Amygdala (tissue), 56 donors: ENCODE measurements around the gene TPSAB1.
"Not testable (repeated sequence)": the region's sequence is repeated elsewhere in the genome, so short reads cannot be mapped to it uniquely, and the experiment has no call there.

ENCODE experiments used
- DNase-seq, 56 donors: peaks; one replicate each; lab custom pipeline; 2025; lab: John Stamatoyannopoulos, UW

The TPSAB1 gene

DNA sequence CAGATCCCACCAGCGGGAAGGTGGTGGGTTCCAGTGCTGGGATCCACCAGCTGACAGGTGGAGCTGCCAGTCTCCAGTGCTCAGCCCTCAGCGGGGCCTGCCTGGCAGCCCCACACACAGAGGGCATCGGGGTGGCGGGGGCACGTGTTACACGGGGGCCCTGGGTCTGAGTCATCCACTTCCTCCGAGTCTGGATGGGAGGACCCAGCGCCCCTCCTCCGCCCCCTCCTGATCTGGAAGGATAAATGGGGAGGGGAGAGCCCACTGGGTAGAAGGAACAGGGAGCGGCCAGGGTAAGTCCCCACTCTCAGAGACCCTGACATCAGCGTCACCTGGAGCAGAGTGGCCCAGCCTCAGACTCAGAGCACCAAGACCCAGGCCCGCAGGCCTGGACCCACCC, at the start of gene TPSAB1:
Gene TPSAB1, plus strand, starts transcription at position 270 of the 400 bp plus-strand sequence. CDS start 234 bp downstream, outside the sequence.
- not testable (repeated sequence) for DNase-seq

DNA sequence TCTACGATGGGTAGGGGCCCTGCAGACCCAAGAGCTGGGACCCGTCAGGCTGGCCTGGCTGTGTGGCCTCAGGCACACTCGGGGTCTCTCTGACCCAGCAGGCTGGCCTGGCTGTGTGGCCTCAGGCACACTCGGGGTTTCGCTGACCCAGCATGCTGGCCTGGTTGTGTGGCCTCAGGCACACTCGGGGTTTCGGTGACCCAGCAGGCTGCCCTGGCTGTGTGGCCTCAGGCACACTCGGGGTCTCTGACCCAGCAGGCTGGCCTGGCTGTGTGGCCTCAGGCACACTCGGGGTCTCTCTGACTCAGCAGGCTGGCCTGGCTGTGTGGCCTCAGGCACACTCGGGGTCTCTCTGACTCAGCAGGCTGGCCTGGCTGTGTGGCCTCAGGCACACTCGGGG, 49.7 kb upstream of the TPSAB1 start:
- DNase-seq = not testable (repeated sequence)

DNA sequence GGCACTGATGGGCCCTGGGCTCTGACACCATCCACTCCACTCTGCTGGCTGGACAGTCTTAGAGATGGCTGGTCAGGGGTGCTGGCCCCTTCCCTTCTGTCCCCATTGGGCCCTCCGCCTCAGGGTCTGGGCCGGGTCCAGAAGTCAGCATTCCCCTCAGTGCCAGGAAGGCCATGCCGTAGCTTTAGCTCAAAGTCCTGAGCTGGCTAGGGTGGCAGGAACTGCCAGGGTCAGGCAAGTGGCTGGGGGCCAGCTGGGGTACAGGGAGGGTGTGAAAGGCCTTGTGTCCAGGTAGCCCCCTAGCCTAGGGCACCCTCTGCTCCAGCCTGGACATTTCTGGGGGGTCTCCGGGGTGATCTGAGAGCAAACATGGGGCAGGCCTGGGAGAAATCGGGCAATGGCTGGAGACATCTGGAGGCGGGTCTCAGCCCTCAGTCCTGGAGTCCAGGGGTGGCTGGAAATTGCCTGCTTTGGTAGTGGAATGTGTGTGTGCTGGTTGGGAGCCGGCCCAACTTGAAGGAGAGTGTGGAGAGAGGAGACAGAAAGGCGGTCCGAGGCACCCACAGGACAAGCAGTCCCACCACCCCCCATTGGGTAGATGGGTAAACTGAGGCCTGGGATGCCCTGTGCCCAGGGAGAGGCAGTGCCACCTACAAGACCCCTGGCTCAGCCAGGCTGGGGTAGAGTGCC, 48.0 kb upstream of the TPSAB1 start:
- DNase-seq = no peak

DNA sequence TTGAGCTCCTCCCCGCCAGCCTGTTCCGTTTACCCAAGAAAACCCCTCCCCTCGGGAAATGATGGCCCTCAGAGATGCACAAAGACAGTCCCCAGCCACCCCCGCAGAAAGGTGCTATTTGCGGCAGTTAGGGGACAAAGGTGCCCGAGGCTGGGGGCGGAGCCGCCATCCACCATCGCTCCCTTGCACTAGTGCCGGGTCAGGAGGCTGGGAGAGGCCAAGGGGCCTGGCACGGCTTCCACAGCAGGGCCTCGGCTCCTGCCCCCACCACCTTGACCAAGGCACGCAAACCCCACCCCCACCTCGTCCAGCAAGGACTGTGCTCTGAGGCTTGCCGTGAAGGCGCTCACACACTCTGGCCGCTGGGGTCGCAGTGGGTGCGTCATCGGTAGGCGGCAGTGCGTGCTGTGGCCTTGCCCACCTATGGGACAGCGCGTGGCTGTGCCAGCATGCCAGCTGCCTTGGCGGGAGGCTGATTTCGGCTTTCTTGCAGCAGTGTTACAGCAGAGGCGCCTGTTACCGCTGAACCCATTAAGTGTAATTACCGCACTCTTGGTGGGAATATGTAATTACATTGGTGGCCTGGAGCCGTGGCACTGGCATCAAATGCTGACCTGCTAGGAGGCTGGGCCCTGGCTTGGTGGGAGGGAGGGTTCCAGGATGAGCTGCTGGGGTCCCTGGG, 47.2 kb upstream of the TPSAB1 start:
- peak in 11 of 56 donors; percentile 3 to 65 (median 21) for DNase-seq

DNA sequence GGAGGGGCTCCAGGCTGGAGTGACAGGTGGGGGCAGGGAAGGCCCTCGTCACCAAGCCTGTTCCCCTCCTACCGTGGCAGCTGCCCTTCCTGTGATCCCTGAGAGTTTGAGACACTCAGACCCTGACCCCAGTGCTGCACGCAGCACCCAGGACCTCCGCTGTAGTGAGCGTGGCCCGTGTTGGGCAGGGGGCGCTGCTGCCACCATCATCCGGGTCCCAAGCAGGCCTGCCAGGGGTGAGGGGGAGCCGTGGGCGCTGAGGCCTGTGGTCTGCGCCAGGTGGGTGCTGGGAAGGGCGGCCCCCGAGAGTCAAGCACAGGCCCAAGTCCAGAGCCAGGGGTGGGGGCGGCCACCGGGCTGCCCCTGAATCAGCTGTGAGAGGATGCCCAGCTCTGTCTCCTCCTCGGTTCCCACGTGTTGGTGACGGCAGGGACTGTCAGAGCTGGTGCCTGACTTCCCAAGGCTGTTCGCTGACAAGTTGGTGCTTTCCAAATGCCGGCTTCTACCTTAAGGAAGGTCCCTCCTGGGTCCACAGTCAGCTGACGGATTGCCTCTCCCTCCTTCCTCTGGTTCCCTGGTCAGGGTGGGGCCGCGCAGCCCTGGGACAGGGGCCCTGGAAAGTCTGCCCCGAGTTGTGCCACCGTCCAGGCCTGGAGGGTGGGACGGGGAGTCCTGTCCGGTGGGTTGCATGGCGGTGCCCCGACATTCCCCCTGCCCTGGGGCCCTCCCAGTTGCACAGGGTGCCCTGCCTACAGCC, 46.5 kb upstream of the TPSAB1 start:
- DNase-seq = no peak

DNA sequence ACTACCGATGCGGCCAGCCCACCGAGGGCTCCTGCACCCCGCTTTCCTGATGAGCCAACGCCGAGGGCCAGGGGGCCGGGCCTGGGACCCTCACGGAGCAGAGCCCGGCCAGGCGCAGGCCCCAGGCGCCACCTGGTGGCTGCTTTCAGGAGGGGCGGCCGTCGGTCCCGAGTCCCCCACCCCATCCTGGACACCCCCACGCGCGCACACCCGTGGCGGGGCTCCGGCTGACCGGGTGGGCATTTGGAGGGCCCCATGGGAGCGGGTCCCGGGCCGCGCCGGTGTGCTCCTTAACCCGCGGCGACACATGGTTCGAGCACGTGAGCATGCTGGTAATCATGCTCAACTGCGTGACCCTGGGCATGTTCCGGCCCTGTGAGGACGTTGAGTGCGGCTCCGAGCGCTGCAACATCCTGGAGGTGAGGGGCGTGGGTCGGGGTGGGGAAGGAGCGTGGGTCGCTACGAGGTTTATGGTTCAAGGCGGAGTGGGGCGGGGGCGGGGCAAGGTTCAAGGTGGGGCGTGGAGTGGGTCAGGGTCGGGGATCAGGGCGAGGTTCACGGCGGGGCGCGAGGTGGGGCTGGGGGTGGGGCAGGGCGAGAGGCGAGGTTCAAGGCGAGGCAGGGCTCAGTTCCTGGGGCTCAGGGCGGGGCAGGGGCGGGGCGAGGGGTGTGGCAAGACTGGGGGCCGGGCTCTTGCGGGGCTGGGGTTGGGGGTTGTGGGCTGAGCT, 45.7 kb upstream of the TPSAB1 start:
- DNase-seq = peak in 2 of 56 donors; percentile 11 to 13

DNA sequence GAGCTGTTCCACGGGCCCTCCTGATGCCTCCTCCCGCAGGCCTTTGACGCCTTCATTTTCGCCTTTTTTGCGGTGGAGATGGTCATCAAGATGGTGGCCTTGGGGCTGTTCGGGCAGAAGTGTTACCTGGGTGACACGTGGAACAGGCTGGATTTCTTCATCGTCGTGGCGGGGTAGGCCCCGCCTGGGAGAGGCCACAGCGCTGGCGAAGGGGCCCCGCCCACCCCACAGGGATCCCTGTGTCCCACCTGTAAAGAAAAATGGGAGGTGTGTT, 45.2 kb upstream of the TPSAB1 start:
- no peak for DNase-seq

DNA sequence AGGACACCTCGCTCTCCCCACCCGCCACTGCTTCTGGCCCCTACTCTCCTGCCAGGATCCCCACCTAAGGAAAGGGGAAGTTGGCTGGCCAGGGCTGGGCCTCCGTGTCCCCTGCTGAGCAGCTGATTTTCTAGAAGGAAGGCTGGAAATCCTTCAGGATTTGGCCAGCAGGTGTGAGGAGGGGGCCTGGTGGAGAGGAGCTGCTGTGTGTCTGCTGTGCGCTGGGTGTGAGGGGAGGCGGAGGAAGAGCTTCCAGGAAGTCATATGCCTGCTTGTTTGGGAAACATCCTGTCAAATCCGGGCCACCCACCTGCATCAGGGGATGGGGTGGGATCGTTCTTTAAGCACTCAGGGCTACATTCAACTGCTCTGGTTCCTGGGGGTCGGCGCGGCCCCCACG, 44.0 kb upstream of the TPSAB1 start:
- DNase-seq = no peak

DNA sequence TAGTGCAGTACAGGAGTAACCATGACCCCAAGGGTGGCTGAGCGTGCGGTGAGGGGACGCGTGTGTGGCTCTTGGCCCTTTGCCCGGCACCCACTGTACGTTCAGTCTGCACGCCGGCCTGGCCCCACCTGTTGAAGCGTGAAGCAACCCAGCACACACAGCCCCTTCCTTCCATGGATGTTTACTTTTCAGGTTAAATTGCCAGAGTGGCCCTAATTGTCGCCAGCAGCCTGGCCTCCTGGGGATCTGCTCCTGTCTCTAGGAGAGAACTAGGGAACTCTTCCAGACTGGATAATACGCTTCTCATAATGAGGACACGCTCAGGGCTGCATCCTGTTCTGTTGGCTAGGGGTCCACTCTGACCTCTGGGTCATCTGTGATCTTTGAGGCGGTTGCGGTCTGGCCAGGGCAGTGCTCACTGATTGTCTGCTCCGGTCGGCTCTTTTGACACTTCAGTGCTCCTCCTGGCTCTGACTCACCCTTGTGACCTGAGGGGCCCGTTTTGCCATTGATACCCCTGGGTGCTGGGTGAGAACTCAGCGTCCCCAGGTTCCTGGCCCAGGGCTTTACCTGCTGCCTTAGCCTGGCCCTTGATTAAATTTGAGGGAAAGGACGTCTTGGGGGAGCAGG, 43.2 kb upstream of the TPSAB1 start:
- DNase-seq = no peak

DNA sequence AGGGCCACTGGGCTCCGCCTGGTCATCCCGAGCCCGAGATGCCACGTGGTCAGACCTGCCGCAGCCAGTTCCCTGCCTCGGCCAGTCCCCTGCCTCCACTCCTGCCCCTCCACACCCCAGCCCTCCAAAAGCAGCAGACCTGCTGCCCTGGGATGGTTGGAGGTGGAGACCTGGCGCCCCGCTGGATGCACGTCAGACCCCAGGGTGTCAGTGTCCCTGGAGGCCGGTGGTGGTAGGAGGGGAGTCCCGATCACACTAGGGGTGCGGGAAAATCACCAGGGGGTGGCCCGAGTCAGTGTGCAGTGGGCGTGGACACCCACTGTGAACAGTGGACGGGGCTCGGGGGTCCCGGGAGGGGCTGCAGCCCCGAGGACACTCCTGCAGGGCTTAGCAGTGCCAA, 42.3 kb upstream of the TPSAB1 start:
- no peak for DNase-seq

DNA sequence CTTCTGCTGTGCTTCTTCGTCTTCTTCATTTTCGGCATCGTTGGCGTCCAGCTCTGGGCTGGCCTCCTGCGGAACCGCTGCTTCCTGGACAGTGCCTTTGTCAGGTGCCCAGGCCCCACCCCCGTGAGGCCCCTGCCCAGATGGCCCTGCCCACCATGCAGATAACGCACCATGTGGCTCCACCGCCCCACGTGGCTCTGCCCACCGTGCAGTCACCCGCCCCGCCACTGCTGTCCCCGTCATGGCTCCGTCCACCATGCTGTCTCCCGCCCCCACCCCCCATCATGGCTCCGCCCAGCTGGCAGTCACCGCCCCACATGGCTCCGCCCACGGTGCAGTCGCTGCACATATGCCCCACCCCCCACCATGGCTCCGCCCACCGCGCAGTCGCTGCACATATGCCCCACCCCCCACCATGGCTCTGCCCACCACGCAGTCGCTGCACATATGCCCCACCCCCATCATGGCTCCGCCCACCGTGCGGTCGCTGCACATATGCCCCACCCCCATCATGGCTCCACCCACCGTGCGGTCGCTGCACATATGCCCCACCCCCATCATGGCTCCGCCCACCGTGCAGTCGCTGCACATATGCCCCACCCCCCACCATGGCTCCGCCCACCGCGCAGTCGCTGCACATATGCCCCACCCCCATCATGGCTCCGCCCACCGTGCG, 41.7 kb upstream of the TPSAB1 start:
- DNase-seq = not testable (repeated sequence)

DNA sequence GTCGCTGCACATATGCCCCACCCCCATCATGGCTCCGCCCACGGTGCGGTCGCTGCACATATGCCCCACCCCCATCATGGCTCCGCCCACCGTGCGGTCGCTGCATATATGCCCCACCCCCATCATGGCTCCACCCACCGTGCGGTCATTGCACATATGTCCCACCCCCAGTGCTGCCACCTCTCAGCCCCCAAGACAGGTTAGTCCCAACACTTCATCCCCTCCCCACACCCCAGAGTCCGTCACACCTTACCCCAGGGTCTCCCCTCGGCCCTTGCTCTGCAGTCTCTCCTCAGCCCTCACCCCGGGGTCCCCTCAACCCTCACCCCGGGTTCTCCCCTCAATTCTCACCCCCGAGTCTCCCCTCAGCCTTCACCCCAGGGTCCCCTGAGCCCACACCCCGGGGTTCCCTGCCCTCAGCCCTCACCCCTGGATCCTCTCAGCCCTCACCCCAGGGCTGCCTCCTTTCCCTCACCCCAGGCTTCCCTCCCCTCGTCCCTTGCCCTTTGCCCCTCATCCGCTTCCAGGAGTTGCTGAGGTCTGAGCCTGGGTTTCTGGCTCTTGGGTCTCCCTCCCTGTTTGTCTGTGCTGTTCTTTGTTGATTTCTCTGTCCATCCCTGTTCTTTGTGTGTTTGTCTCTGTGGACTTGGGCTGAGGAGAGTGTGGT, 41.0 kb upstream of the TPSAB1 start:
- no peak for DNase-seq

DNA sequence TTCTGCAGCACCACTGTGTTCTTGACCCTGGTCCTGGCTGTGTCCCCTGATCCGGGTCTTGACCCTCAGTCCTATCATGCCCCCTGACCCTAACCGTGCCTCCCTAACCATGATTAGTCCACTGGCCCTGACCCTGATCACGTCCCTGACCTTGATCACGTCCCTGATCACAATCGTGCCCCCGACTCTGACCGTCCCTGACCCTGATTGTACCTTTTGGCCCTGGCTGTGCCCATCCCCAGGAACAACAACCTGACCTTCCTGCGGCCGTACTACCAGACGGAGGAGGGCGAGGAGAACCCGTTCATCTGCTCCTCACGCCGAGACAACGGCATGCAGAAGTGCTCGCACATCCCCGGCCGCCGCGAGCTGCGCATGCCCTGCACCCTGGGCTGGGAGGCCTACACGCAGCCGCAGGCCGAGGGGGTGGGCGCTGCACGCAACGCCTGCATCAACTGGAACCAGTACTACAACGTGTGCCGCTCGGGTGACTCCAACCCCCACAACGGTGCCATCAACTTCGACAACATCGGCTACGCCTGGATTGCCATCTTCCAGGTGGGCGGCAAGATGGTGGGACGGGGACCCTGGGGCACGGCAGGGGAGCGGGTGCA, 40.4 kb upstream of the TPSAB1 start:
- DNase-seq = no peak

DNA sequence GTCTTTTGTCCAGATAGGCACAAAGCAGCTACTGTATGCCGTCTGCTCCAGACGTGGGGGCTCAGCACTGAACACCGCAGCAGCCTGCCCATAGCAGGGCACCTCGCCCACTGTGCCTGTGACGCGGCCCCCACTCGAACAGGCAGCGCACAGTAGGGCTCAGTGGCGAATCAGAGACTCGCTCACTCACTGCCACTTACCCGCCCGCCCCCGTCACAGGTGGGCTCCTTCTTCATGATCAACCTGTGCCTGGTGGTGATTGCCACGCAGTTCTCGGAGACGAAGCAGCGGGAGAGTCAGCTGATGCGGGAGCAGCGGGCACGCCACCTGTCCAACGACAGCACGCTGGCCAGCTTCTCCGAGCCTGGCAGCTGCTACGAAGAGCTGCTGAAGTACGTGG, 39.1 kb upstream of the TPSAB1 start:
- no peak for DNase-seq

DNA sequence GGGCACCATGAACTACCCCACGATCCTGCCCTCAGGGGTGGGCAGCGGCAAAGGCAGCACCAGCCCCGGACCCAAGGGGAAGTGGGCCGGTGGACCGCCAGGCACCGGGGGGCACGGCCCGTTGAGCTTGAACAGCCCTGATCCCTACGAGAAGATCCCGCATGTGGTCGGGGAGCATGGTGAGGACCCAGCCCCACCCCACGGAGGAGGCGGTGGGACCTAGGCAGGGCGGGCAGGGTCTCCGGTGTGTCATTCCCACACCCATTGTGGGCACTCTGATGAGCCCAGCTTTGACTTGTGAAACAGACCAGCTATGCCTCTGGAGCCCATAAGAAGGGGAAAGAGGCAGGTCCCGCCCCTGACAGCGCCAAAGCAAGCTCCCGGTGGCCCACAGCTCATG, 38.2 kb upstream of the TPSAB1 start:
- DNase-seq = no peak

DNA sequence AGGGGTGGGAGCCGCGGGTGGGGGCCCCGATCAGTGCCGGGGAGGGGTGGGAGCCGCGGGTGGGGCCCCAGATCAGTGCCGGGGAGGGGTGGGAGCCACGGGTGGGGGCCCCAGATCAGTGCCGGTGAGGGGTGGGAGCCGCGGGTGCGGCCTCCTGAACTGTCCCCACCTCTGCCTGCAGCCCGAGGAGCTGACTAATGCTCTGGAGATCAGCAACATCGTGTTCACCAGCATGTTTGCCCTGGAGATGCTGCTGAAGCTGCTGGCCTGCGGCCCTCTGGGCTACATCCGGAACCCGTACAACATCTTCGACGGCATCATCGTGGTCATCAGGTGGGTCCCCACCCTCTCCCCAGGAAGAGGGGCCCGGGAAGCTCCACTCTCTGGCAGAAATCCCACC, 35.6 kb upstream of the TPSAB1 start:
- no peak for DNase-seq

DNA sequence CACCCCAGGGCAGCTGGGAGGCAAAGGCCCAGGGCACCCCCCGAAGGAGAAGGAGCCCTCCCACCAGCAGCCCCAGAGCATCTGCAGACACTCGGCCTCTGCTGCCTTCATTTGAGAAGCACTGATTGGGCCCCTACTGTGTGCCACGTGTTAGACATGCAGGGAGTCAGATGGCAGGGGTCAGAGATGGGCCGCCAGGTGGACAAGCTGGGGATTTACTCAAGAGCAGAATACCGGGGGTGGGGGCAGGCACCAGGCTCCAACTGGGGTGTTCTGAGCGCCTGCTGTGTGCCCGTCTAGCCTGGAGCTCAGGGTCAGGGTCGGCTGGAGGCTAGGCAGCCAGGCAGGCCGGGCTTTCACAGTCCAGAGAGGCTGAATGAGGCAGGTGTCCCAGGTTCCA, 34.2 kb upstream of the TPSAB1 start:
- DNase-seq = no peak

DNA sequence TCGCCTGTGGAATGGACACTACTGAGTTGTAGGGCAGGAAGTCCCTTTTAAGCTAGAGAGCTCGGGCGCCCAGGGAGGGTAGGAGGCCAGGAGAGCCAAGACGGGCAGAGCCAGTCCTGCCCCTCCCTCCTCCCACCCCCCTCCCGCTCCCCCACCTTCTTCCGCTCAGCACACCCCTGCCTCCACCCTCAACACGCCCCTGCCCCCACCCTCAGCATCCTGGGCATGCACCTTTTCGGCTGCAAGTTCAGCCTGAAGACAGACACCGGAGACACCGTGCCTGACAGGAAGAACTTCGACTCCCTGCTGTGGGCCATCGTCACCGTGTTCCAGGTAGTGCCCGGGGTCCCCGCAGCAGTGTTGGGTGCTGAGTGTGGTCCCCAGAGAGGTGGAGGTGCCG, 33.7 kb upstream of the TPSAB1 start:
- DNase-seq = no peak

DNA sequence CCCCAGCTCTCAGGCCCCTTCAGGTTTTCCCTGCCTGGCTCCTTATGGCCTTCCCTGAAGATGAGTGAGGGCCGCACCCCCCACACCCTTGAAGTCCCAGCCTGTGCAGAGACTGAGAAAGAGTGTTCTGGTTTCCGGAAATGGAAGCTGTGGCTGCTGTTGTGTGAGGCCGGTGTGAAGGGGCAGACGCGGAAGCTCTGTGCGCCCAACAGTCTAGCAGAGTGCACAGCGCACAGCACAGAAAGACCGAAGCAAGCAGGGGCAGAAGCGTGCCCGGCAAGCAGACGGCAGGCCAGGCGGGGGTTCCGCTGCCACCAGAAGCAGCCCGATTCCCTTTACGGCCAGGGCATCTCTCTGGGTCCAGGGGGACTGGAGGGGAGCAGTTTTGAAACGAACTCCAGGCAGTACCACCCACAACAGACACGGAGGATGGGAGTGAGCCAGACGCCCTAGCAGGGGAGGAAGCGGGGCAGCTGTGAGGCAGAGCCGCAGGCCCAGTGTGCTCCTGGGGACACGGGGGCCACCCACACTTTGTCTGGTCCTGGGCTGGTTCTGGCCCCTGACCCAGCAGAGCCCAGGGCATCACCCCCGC, 32.2 kb upstream of the TPSAB1 start:
- no peak for DNase-seq
